ENCODE measurements around the gene LAG3.

The LAG3 gene

GRCh38 chr12:6782850-6783566 lies 10.7 kb downstream of the LAG3 start:
- TF ChIP-seq TAF1 (IDR thresholded peaks at IDR 0.05; ENCODE audit: borderline replicate concordance, insufficient read depth, low read length) (no peak), SIN3A (IDR thresholded peaks at IDR 0.05; ENCODE audit: borderline replicate concordance, insufficient read depth, low read length) (no peak), POLR2AphosphoS5 (IDR thresholded peaks at IDR 0.05; ENCODE audit: low read depth, low read length) (no peak), FOXP2 (optimal IDR thresholded peaks at IDR 0.05; ENCODE audit: borderline replicate concordance, extremely low read depth, extremely low read length, insufficient read depth) (no peak)
- TF ChIP-seq, protein P1, sequence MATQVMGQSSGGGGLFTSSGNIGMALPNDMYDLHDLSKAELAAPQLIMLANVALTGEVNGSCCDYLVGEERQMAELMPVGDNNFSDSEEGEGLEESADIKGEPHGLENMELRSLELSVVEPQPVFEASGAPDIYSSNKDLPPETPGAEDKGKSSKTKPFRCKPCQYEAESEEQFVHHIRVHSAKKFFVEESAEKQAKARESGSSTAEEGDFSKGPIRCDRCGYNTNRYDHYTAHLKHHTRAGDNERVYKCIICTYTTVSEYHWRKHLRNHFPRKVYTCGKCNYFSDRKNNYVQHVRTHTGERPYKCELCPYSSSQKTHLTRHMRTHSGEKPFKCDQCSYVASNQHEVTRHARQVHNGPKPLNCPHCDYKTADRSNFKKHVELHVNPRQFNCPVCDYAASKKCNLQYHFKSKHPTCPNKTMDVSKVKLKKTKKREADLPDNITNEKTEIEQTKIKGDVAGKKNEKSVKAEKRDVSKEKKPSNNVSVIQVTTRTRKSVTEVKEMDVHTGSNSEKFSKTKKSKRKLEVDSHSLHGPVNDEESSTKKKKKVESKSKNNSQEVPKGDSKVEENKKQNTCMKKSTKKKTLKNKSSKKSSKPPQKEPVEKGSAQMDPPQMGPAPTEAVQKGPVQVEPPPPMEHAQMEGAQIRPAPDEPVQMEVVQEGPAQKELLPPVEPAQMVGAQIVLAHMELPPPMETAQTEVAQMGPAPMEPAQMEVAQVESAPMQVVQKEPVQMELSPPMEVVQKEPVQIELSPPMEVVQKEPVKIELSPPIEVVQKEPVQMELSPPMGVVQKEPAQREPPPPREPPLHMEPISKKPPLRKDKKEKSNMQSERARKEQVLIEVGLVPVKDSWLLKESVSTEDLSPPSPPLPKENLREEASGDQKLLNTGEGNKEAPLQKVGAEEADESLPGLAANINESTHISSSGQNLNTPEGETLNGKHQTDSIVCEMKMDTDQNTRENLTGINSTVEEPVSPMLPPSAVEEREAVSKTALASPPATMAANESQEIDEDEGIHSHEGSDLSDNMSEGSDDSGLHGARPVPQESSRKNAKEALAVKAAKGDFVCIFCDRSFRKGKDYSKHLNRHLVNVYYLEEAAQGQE (IDR thresholded peaks at IDR 0.05; ENCODE audit: insufficient read depth in 1 of 2, low read depth in 2 of 2, low read length in 2 of 2), result no peak

DNA sequence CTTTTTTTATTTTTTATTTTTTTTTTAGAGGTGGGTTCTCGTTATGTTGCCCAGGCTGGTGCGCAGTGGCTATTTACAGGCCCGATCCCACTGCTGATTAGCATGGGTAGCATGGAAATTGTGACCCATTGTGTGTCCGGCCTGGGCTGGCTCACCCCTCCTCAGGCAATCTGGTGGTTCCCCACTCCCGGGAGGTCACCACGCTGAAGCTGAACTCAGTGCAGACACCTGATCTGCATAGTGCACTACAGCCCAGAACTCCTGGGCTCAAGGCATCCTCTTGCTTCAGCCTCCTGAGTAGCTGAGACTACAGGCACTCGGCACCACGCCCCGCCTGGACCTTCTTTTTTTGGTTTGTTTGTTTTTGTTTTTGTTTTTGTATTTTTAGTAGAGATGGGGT lies 11.5 kb downstream of the LAG3 start:
- no peak for TF ChIP-seq FOXP2 (optimal IDR thresholded peaks at IDR 0.05; ENCODE audit: borderline replicate concordance, extremely low read depth, extremely low read length, insufficient read depth)

GRCh38 chr12:6784296-6784695 lies 12.0 kb downstream of the LAG3 start:
- TF ChIP-seq, protein P1 (IDR thresholded peaks at IDR 0.05; ENCODE audit: insufficient read depth in 1 of 2, low read depth in 2 of 2, low read length in 2 of 2), result no peak
- TF ChIP-seq SIN3A (IDR thresholded peaks at IDR 0.05; ENCODE audit: borderline replicate concordance, insufficient read depth, low read length) (no peak), TAF1 (IDR thresholded peaks at IDR 0.05; ENCODE audit: borderline replicate concordance, insufficient read depth, low read length) (no peak), FOXP2 (optimal IDR thresholded peaks at IDR 0.05; ENCODE audit: borderline replicate concordance, extremely low read depth, extremely low read length, insufficient read depth) (no peak), POLR2AphosphoS5 (IDR thresholded peaks at IDR 0.05; ENCODE audit: low read depth, low read length) (no peak)

DNA sequence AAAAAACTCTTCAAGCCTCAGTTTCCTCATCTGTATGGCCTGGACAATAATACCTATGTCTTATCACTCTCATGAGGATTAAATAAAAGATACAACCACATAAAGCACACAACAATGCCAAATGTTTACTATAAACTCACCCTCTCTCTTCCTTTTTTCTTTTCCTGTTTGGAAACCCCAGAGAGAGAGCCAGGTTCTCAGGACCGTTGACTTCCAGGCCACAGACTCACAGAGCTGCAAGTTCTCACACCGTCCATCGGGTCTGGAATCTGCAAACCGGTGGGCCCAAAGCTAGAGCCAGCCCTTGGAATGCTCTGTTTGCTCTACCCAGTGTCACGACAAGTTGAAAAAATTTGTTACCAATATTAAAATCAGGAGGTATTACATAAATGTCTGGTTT lies 12.4 kb downstream of the LAG3 start:
- TF ChIP-seq, protein P1 (IDR thresholded peaks at IDR 0.05; ENCODE audit: insufficient read depth in 1 of 2, low read depth in 2 of 2, low read length in 2 of 2), result no peak
- TF ChIP-seq POLR2AphosphoS5 (IDR thresholded peaks at IDR 0.05; ENCODE audit: low read depth, low read length), result no peak
- no peak for TF ChIP-seq FOXP2 (optimal IDR thresholded peaks at IDR 0.05; ENCODE audit: borderline replicate concordance, extremely low read depth, extremely low read length, insufficient read depth)
- no peak for TF ChIP-seq TAF1 (IDR thresholded peaks at IDR 0.05; ENCODE audit: borderline replicate concordance, insufficient read depth, low read length)
- no peak for TF ChIP-seq SIN3A (IDR thresholded peaks at IDR 0.05; ENCODE audit: borderline replicate concordance, insufficient read depth, low read length)

DNA sequence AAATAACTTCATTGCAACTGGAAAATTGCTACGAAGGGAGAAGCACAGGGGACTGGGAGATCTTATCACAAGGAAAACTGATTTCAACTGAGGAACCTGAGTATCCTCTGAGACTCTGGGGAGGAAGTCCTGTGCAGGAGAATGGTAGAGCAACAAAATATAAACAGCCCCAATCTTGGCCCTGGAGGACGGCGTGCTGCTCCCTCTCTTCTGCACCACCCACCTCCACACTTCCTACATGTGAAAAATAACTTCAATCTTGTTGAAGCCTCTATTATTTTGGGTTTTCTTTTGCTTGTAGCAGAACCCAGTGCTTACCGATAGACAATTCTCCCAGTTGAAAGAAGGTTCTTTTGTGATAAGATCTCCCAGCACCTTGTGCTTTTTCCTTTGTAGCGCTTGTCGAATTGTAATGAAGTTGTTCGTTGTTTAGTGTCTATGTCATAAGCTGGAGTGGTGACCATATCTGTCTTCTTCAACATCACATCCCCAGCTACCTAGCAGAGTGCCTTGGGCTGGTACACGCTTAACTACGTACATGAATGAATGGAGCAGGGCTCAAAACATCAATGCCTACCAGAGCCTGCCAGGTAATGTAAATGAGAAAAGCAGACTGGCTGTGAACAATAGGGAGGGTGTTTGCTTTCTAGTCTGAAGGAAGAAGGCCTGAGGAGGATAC lies 14.2 kb downstream of the LAG3 start:
- TF ChIP-seq TAF1 (IDR thresholded peaks at IDR 0.05; ENCODE audit: borderline replicate concordance, insufficient read depth, low read length), result no peak
- TF ChIP-seq POLR2AphosphoS5 (IDR thresholded peaks at IDR 0.05; ENCODE audit: low read depth, low read length), result no peak
- no peak for TF ChIP-seq FOXP2 (optimal IDR thresholded peaks at IDR 0.05; ENCODE audit: borderline replicate concordance, extremely low read depth, extremely low read length, insufficient read depth)
- TF ChIP-seq, protein P1 (IDR thresholded peaks at IDR 0.05; ENCODE audit: insufficient read depth in 1 of 2, low read depth in 2 of 2, low read length in 2 of 2), result no peak
- no peak for TF ChIP-seq SIN3A (IDR thresholded peaks at IDR 0.05; ENCODE audit: borderline replicate concordance, insufficient read depth, low read length)
